ENCODE measurements around the gene KRTAP2-4.

- TF ChIP-seq CTCF (IDR thresholded peaks at IDR 0.05; ENCODE audit: low read depth, low read length, poor library complexity, severe bottlenecking) (no peak), EZH2phosphoT487 (IDR thresholded peaks at IDR 0.05; ENCODE audit: borderline replicate concordance, low read length) (no peak)
These were observed 11.7 kb downstream of the KRTAP2-4 start for GRCh38 chr17:41054025-41054424.
